Activated CD8-positive, alpha-beta memory T cell treated with anti-CD3 and anti-CD28 coated beads, Interleukin-2, amount 50 U/mL, for 24 hours (primary cell): ENCODE measurements around the gene DUSP9.

Source experiments
- DNase-seq: peaks from one replicate; pipeline ENCODE4 v3.0.0-alpha.2; 2020; ENCODE audit errors: extremely low read depth

The DUSP9 gene

GRCh38 chrX:153637121-153638040 is 9.6 kb upstream of the DUSP9 start:
- DNase-seq = no peak

GRCh38 chrX:153638041-153638371 is 9.0 kb upstream of the DUSP9 start:
- DNase-seq = no peak

- no peak for DNase-seq
Observed at GRCh38 chrX:153638436-153639176, 8.4 kb upstream of the DUSP9 start.

- no peak for DNase-seq
Observed at GRCh38 chrX:153639177-153640044, 7.6 kb upstream of the DUSP9 start.

- no peak for DNase-seq
Observed at GRCh38 chrX:153640045-153640686, 6.8 kb upstream of the DUSP9 start.

GRCh38 chrX:153640736-153641575 is 6.0 kb upstream of the DUSP9 start:
- DNase-seq = no peak

- DNase-seq = no peak
Observed at GRCh38 chrX:153641627-153642026, 5.4 kb upstream of the DUSP9 start.

- DNase-seq = no peak
Observed at GRCh38 chrX:153642051-153642654, 4.8 kb upstream of the DUSP9 start.

GRCh38 chrX:153642655-153643430 is 4.2 kb upstream of the DUSP9 start:
- no peak for DNase-seq

GRCh38 chrX:153643431-153644351 is 3.3 kb upstream of the DUSP9 start:
- no peak for DNase-seq

GRCh38 chrX:153644356-153645125 is 2.5 kb upstream of the DUSP9 start:
- DNase-seq = no peak

GRCh38 chrX:153645151-153645550 is 1.9 kb upstream of the DUSP9 start:
- DNase-seq = no peak

GRCh38 chrX:153645921-153646488 is 998 bp upstream of the DUSP9 start:
- DNase-seq = no peak

- DNase-seq = no peak
Observed at GRCh38 chrX:153647461-153648357, 706 bp downstream of the DUSP9 start.

GRCh38 chrX:153648358-153649177 is 1.6 kb downstream of the DUSP9 start:
- no peak for DNase-seq
